Adrenal gland (tissue), 12 donors: ENCODE measurements around the gene CAPN11. TPM values are rescaled to one million over a fixed set of nuclear protein-coding genes. Genes with fewer than 3 reads are reported as not detected.

Experiments used
- DNase-seq, 7 donors: peaks; one replicate each; pipeline ENCODE4 v3.0.0-alpha.2; 2019 to 2020
- H3K27ac ChIP-seq, 5 donors: fragments of 200-600 bp; sonication (generic) in 4 of 5; 1 replicate in 3 of 5; 2 replicates in 2 of 5; pipeline versions ENCODE4 v1.5.1 to v1.8.0; 2016 to 2020; ENCODE audit warnings: mild to moderate bottlenecking in 1 of 5
- H3K27me3 ChIP-seq: fragments of 200-600 bp; 2 replicates; pipeline ENCODE4 v1.8.0; 2021
- H3K36me3 ChIP-seq, 2 donors: fragments of 200-600 bp; replicated peaks in 1 of 2; 1 replicate in 1 of 2; 2 replicates in 1 of 2; pipeline versions ENCODE4 v1.5.1 to v1.8.0; 2018 to 2022
- H3K4me1 ChIP-seq, 2 donors: fragments of 200-600 bp; replicated peaks in 1 of 2; 1 replicate in 1 of 2; 2 replicates in 1 of 2; pipeline versions ENCODE4 v1.5.1 to v1.8.0; 2018 to 2021
- H3K4me3 ChIP-seq, 4 donors: fragments of 200-600 bp; sonication (generic) in 3 of 4; one replicate each; pipeline ENCODE4 v1.5.1; 2016 to 2018
- H3K9me3 ChIP-seq, 3 donors: fragments of 200-600 bp; sonication (generic) in 1 of 3; replicated peaks in 1 of 3; 1 replicate in 2 of 3; 2 replicates in 1 of 3; pipeline versions ENCODE4 v1.5.1 to v1.8.0; 2016 to 2021
- POLR2A ChIP-seq, 2 donors: fragments of 450-650 bp; IDR thresholded peaks; one replicate each; pipeline ENCODE4 v1.6.1; 2017; ENCODE audit warnings: antibody characterized with exemption in 2 of 2, mild to moderate bottlenecking in 2 of 2, moderate library complexity in 1 of 2
- WGBS, 4 donors: extraction: QIAGEN DNeasy Blood & Tissue Kit in 2 of 4; methylation state at CpG; one replicate each; pipeline versions ENCODE4 v1.1.5 to v1.1.7; 2013 to 2017; 5-methylcytosine and 5-hydroxymethylcytosine counted together
- intact Hi-C, 2 donors: fragments of 100-400 bp; cut with DNase I; formaldehyde crosslinking; loops; one replicate each; pipeline versions ENCODE4 v1.14.1 to v1.15.0; 2022 to 2023
- polyA plus RNA-seq, 3 donors: library from polyadenylated mRNA; stranded (reverse); fragments of 200-250 nt in 2 of 3; fragments of 350-450 nt in 1 of 3; fragmentation: Illumina TruSeq in 1 of 3; extraction: RNeasy Lipid Tissue Mini Kit (QIAGEN cat#74804) in 1 of 3; gene quantifications; one replicate each; pipeline ENCODE4 v1.2.3, GENCODE V29; 2013 to 2014
- total RNA-seq, 9 donors: library from RNA; depleted of rRNA in 4 of 9; stranded (reverse); fragments of >200 nt in 4 of 9; fragments of 120-200 nt in 1 of 9; fragmentation: NEBNext Ultra II Directional in 1 of 9; extraction: Animal tissue kit (Norgen Biotek cat#: 25700) in 1 of 9; gene quantifications; one replicate each; pipeline versions ENCODE4 v1.1.0 to v1.2.4, GENCODE V29; 2013 to 2023
- TF ChIP-seq, protein P1 (sequence below), 6 experiments: fragments of 450-650 bp in 4 of 6; fragments of 200-600 bp in 2 of 6; sonication (generic) in 1 of 6; IDR thresholded peaks; 1 replicate in 5 of 6; 2 replicates in 1 of 6; pipeline versions ENCODE4 v1.5.1 to v1.8.0; 2016 to 2021; ENCODE audit warnings: antibody characterized with exemption in 6 of 6, mild to moderate bottlenecking in 2 of 6, moderate library complexity in 1 of 6
- donor health status: healthy with polysubstance abuse.
- donor health status: Bipolar disorder and iron deficiency.
- donor health status: DM: yes; HTN: yes; CAD: no.
- donor health status: DM: no; HTN: no; CAD: no.
- donor health status: DM: no; HTN: no; CAD: no.
- donor health status: DM: yes; HTN: yes; CAD: no.

Gene CAPN11
- total and polyA plus RNA-seq, 12 donors: 0.14 to 2.4 (median 0.98) TPM; not detected in 2

- DNase-seq: no peak
- 72 to 78% (median 77%) methylated on average over 3 of the region's 3 CpGs for WGBS, 4 donors
- H3K27ac ChIP-seq: no peak overlapping the region
Observed at GRCh38 chr6:44211284-44211683, 52.7 kb downstream of the CAPN11 start.

GRCh38 chr6:44214307-44214706, 55.7 kb downstream of the CAPN11 start:
- TF ChIP-seq, protein P1, sequence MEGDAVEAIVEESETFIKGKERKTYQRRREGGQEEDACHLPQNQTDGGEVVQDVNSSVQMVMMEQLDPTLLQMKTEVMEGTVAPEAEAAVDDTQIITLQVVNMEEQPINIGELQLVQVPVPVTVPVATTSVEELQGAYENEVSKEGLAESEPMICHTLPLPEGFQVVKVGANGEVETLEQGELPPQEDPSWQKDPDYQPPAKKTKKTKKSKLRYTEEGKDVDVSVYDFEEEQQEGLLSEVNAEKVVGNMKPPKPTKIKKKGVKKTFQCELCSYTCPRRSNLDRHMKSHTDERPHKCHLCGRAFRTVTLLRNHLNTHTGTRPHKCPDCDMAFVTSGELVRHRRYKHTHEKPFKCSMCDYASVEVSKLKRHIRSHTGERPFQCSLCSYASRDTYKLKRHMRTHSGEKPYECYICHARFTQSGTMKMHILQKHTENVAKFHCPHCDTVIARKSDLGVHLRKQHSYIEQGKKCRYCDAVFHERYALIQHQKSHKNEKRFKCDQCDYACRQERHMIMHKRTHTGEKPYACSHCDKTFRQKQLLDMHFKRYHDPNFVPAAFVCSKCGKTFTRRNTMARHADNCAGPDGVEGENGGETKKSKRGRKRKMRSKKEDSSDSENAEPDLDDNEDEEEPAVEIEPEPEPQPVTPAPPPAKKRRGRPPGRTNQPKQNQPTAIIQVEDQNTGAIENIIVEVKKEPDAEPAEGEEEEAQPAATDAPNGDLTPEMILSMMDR (IDR thresholded peaks at IDR 0.05): no peak
- TF ChIP-seq POLR2A (IDR thresholded peaks at IDR 0.05): no peak

More at GRCh38 chr6:44211284-44211683, 52.7 kb downstream of the CAPN11 start:
- intact Hi-C loops: no loop called here
- no peaks in the 10 kb centered on the region for H3K4me1 ChIP-seq
- no peaks in the 10 kb centered on the region for H3K36me3 ChIP-seq
- no peak for TF ChIP-seq POLR2A (IDR thresholded peaks at IDR 0.05)
- TF ChIP-seq, protein P1 (IDR thresholded peaks at IDR 0.05): no peak
- H3K9me3 ChIP-seq: no peaks in the 10 kb centered on the region
- H3K4me3 ChIP-seq: no peak overlapping the region
- no peaks in the 10 kb centered on the region for H3K27me3 ChIP-seq

DNA sequence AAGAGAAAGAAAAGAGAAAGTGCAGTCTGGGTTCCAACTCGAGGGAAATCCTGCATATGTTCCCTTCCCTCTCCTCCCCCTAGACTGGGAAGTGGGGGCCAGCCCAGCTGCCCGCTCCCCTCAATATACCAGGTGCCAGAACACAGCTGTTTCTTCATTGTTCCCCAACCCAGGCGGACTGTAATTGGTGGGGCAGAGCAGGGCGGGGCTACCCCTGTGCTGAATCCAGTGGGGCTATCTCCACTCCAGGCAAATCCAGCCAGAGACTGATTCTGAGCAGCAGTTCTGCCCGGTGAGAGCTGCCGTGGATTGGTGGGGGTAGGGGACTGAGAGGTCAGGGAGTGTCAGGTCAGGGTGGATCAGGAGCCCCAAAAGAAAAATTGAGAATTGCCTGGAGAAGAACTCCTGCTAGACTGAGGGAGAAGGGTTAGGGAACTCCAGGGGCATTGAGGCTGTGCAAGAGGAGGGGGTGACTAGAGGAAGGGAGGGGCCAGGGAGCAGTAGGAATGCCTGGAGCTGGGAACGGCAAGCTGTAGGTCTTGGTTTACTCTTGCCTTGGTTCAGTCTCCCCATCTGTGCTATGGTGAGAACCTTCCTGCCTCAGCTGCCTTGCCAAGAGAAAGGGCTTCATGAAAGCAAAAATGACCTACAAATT, 58.2 kb downstream of the CAPN11 start, which contains the start of gene MYMX:
MYMX (plus strand) TSS at position 250 of the 655 bp plus-strand sequence. CDS start 546 bp downstream, outside the sequence.
- H3K4me3 ChIP-seq: no peak within 1 kb of the TSS
- no peak for DNase-seq
- no peaks in the 10 kb centered on the region for H3K27me3 ChIP-seq
- peak within 1 kb of the TSS in 2 of 5 donors; percentile 90 to 91 for H3K27ac ChIP-seq
- TF ChIP-seq POLR2A (IDR thresholded peaks at IDR 0.05): no peak
- TF ChIP-seq, protein P1 (IDR thresholded peaks at IDR 0.05): no peak
- H3K4me1 ChIP-seq: peaks cover 13 to 43% of the 10 kb centered on the region in 2 donors
- WGBS, 4 donors: 43 to 62% (median 61%) methylated on average over 6 to 7 of the region's 7 CpGs
- intact Hi-C loops: loop anchor here in 1 of 2 donors (5.0 kb wide), 1 partner anchor 40 kb away; no protein-coding TSS in a partner anchor
- no peaks in the 10 kb centered on the region for H3K9me3 ChIP-seq
- H3K36me3 ChIP-seq: no peaks in the 10 kb centered on the region

More at GRCh38 chr6:44214307-44214706, 55.7 kb downstream of the CAPN11 start:
- Histone ChIP-seq H3K27me3 (no peaks in the 10 kb centered on the region), H3K9me3 (no peaks in the 10 kb centered on the region), H3K4me3 (no peak overlapping the region), H3K4me1 (peaks cover 0 to 20% of the 10 kb centered on the region in 2 donors), H3K27ac (no peak overlapping the region), H3K36me3 (no peaks in the 10 kb centered on the region)
- no peak for DNase-seq
- intact Hi-C loops: no loop called here
- WGBS, 4 donors: 87 to 95% (median 92%) methylated on average over 6 of the region's 6 CpGs

DNA sequence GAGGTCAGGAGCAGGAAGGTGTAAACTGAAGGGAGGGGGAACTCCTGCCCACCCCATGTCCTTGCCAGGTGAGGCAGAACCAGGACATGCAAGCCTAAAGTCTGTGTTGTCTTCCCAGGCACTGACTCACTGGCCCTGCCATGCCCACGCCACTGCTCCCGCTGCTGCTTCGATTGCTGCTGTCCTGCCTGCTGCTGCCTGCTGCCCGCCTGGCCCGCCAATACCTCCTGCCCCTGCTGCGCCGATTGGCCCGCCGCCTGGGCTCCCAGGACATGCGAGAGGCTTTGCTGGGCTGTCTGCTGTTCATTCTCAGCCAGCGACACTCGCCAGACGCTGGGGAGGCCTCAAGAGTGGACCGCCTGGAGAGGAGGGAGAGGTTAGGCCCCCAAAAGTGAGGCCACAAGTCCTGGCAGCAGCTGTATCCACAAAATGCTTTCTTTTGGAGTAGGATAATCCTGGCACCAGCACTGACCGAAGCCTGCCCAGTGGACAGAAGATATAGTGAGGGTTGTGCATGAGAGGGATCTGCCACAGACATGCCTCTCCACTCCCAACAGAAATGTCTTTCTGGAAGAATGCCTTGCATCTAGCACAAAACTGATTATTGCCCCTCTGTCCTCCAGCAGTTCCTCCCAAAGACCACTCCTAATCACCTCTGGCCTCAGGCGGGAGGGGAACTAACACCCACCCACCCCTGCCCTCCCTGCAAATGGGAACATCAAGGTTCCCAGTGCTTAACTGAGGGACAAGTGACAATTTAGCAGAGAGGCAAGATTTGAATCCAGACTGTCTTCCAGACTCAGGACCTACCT, 58.9 kb downstream of the CAPN11 start:
- Histone ChIP-seq H3K27ac (peak overlapping the region in 2 of 5 donors; percentile 90 to 91), H3K27me3 (no peaks in the 10 kb centered on the region), H3K9me3 (no peaks in the 10 kb centered on the region), H3K36me3 (no peaks in the 10 kb centered on the region), H3K4me1 (peaks cover 21 to 49% of the 10 kb centered on the region in 2 donors), H3K4me3 (no peak overlapping the region)
- TF ChIP-seq, protein P1 (IDR thresholded peaks at IDR 0.05): no peak
- TF ChIP-seq POLR2A (IDR thresholded peaks at IDR 0.05): no peak
- intact Hi-C loops: loop anchor here in 1 of 2 donors (5.0 kb wide), 1 partner anchor 40 kb away; no protein-coding TSS in a partner anchor
- peak in 1 of 7 donors; percentile 73 for DNase-seq
- 49 to 82% (median 67%) methylated on average over 12 to 16 of the region's 16 CpGs for WGBS, 4 donors
